Anterior cingulate cortex (tissue), 58 donors: ENCODE measurements around the gene FAM241A.
A peak's percentile ranks its signal among the peaks of the same experiment; 100 is the strongest.
"Not testable (repeated sequence)": the region's sequence is repeated elsewhere in the genome, so short reads cannot be mapped to it uniquely, and the experiment has no call there.

Experiments
- DNase-seq, 58 donors: peaks; one replicate each; lab custom pipeline; 2025; lab: John Stamatoyannopoulos, UW

The FAM241A gene

GRCh38 chr4:112208137-112209095, 63.2 kb downstream of the FAM241A start:
- DNase-seq = not testable (repeated sequence)

- DNase-seq = no peak
Measured at GRCh38 chr4:112210777-112211176, 65.5 kb downstream of the FAM241A start.

GRCh38 chr4:112213091-112213490, 67.8 kb downstream of the FAM241A start:
- DNase-seq = peak in 1 of 58 donors; percentile 15

GRCh38 chr4:112213856-112214255, 68.6 kb downstream of the FAM241A start:
- no peak for DNase-seq

- DNase-seq = no peak
Measured at GRCh38 chr4:112214390-112215264, 69.4 kb downstream of the FAM241A start.

- no peak for DNase-seq
Measured at GRCh38 chr4:112219826-112220366, 74.6 kb downstream of the FAM241A start.

- no peak for DNase-seq
Measured at GRCh38 chr4:112222219-112222955, 77.1 kb downstream of the FAM241A start.

GRCh38 chr4:112225157-112225556, 79.9 kb downstream of the FAM241A start:
- DNase-seq = no peak

- peak; percentile 82 to 98 (median 96) for DNase-seq
Measured at GRCh38 chr4:112230879-112231778, 85.9 kb downstream of the FAM241A start.

- DNase-seq = peak in 57 of 58 donors; percentile 33 to 87 (median 74)
Measured at GRCh38 chr4:112231779-112232713, 86.8 kb downstream of the FAM241A start, which contains the start of gene AP1AR. TSS of gene AP1AR (plus strand) at chr4:112231787. CDS start at chr4:112232092, 305 bp downstream.

GRCh38 chr4:112234952-112235609, 89.8 kb downstream of the FAM241A start:
- peak in 42 of 58 donors; percentile 1 to 70 (median 31) for DNase-seq

GRCh38 chr4:112236040-112236439, 90.8 kb downstream of the FAM241A start:
- no peak for DNase-seq

GRCh38 chr4:112238833-112239232, 93.6 kb downstream of the FAM241A start:
- no peak for DNase-seq
